ENCODE results near the gene CLHC1. TPM values are rescaled to one million over a fixed set of nuclear protein-coding genes. Genes with fewer than 3 reads are reported as not detected.

Gene CLHC1
- total and polyA plus RNA-seq, 2 of the 8 experiments (the other 6 are each of a cell fraction or from before 2014, with no cell fraction given), result 2.6 to 10.8 TPM

DNA sequence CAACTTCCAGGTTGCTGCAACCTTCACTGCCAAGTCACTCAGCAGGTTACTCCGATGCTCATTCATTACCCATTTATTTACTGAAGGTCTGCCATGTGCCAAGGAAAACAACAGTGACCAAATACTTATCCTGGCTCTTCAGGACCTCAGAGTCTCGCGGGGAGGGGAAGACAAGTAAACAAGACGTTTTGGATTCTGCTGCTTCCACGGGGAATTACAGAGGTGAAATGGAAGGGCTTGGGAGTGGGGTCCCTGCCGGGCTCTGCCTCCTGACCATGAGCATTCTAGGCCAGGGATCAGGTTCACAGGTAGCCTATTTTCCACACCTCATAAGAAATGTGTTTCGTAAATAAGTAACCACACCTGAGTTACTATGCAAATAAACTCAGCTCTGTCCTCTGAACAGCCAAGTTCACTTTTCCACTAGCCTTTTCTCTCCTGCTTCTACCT is 68.1 kb downstream of the CLHC1 start:
- H3K27me3 ChIP-seq (replicated peaks in 1 of 4; ENCODE audit: control insufficient read depth in 3 of 4, extremely low read depth in 1 of 4, insufficient read depth in 3 of 4, low read length in 3 of 4), result no peaks in the 10 kb centered on the region
- no peak overlapping the region for H3K27ac ChIP-seq (ENCODE audit: low read depth, low read length)
- peaks cover 0 to 19% (median 8%) of the 10 kb centered on the region in 4 experiments; a peak in 4 of 7 replicates for H3K4me1 ChIP-seq (replicated peaks in 1 of 4; ENCODE audit: control insufficient read depth in 3 of 4, insufficient read depth in 4 of 4, low read length in 3 of 4)
- H2BK20ac ChIP-seq (ENCODE audit: low read length), result no peak overlapping the region
- no peak overlapping the region for H3K4me2 ChIP-seq (ENCODE audit: insufficient read depth in 1 of 2, low read depth in 2 of 2, low read length in 2 of 2)
- no peak overlapping the region for H3K9ac ChIP-seq (replicated peaks in 1 of 4; ENCODE audit: extremely low read depth in 1 of 4, low read depth in 3 of 4, low read length in 3 of 4)
- no peak for DNase-seq (ENCODE audit: low read depth in 1 of 2, low spot score in 2 of 2)
- CTCF ChIA-PET (ENCODE audit: partially characterized antibody), result interaction anchor here (0.9 to 2.0 kb wide), 8 partner anchors 11 to 264 kb away, joined by 3 to 5 read pairs (median 3); partner anchors contain the start of gene RTN4
- H3K23me2 ChIP-seq (ENCODE audit: low read depth, low read length), result no peaks in the 10 kb centered on the region
- H3K56ac ChIP-seq (replicated peaks; ENCODE audit: insufficient read length, low read depth, low read length), result no peak overlapping the region
- H2BK5ac ChIP-seq (ENCODE audit: low read depth, low read length), result no peak overlapping the region
- no peak overlapping the region for H3K4me3 ChIP-seq (ENCODE audit: extremely low read depth in 1 of 4, insufficient read depth in 2 of 4, low read depth in 3 of 4, low read length in 4 of 4)
- no peak overlapping the region for H3K4ac ChIP-seq (replicated peaks; ENCODE audit: insufficient read length, low read depth, low read length)
- H2BK12ac ChIP-seq (ENCODE audit: low read depth, low read length), result no peak overlapping the region
- no peak overlapping the region for H2BK120ac ChIP-seq (replicated peaks; ENCODE audit: low read depth, low read length)
- H3K18ac ChIP-seq (ENCODE audit: extremely low read depth, low read length), result no peak overlapping the region
- H2BK15ac ChIP-seq (ENCODE audit: low read length), result no peak overlapping the region
- no peak for FAIRE-seq
- no peak overlapping the region for H4K8ac ChIP-seq (ENCODE audit: extremely low read depth, insufficient read depth, low read length)
- WGBS, 2 experiments (ENCODE audit: extremely low coverage in 1 of 2, insufficient coverage in 1 of 2, insufficient read length in 1 of 2, insufficient replicate concordance in 2 of 2, low coverage in 1 of 2, low lambda C conversion rate in 2 of 2, missing lambda C conversion rate in 1 of 2), result 81% methylated on average over 7 of the region's 7 CpGs; no CpG with 5 or more reads in 1 of the 2 experiments
- no peaks in the 10 kb centered on the region for H3K9me3 ChIP-seq (ENCODE audit: insufficient read depth in 2 of 2, low read depth in 1 of 2, low read length in 1 of 2)
- H4K20me1 ChIP-seq (replicated peaks in 1 of 2; ENCODE audit: control insufficient read depth in 1 of 2, insufficient read depth in 2 of 2, low read length in 2 of 2), result no peaks in the 10 kb centered on the region
- no peaks in the 10 kb centered on the region for H3K36me3 ChIP-seq (ENCODE audit: control insufficient read depth in 2 of 4, insufficient read depth in 4 of 4, low read length in 3 of 4)
- H3K79me2 ChIP-seq (ENCODE audit: control insufficient read depth in 1 of 2, insufficient read depth in 2 of 2, low read length in 2 of 2), result no peaks in the 10 kb centered on the region
- H4K5ac ChIP-seq (ENCODE audit: insufficient read length, low read depth, low read length), result no peak overlapping the region
- no peak overlapping the region for H2AK5ac ChIP-seq (ENCODE audit: low read depth, low read length)
- H4K91ac ChIP-seq (replicated peaks; ENCODE audit: insufficient read length, low read length), result no peak overlapping the region
- POLR2A ChIA-PET (ENCODE audit: partially characterized antibody), result interaction anchor here (1.9 kb wide), 1 partner anchor 114 kb away, joined by 10 read pairs; the partner anchor contains the start of gene RTN4
- TF ChIP-seq TEAD4 (IDR thresholded peaks at IDR 0.05; ENCODE audit: low read depth, low read length), result no peak
- no peak for TF ChIP-seq RBBP5 (IDR thresholded peaks at IDR 0.05; ENCODE audit: borderline replicate concordance, low read depth, low read length)
- H3K23ac ChIP-seq (ENCODE audit: insufficient read length), result no peak overlapping the region
- H2AFZ ChIP-seq (ENCODE audit: low read length), result peak overlapping the region; percentile 33; the same call in 1 of the 2 replicates
- H3K14ac ChIP-seq (ENCODE audit: insufficient read length), result no peak overlapping the region
- H3K79me1 ChIP-seq (ENCODE audit: low read depth, low read length), result no peaks in the 10 kb centered on the region
